NCI-H2227 treated with DMSO at 0.1 percent for 48 hours (cell line): ENCODE data around the gene GAL3ST3.

Source experiments
- DNase-seq: peaks from one replicate; lab custom pipeline; 2025; lab: John Stamatoyannopoulos, UW

GAL3ST3 gene

DNA sequence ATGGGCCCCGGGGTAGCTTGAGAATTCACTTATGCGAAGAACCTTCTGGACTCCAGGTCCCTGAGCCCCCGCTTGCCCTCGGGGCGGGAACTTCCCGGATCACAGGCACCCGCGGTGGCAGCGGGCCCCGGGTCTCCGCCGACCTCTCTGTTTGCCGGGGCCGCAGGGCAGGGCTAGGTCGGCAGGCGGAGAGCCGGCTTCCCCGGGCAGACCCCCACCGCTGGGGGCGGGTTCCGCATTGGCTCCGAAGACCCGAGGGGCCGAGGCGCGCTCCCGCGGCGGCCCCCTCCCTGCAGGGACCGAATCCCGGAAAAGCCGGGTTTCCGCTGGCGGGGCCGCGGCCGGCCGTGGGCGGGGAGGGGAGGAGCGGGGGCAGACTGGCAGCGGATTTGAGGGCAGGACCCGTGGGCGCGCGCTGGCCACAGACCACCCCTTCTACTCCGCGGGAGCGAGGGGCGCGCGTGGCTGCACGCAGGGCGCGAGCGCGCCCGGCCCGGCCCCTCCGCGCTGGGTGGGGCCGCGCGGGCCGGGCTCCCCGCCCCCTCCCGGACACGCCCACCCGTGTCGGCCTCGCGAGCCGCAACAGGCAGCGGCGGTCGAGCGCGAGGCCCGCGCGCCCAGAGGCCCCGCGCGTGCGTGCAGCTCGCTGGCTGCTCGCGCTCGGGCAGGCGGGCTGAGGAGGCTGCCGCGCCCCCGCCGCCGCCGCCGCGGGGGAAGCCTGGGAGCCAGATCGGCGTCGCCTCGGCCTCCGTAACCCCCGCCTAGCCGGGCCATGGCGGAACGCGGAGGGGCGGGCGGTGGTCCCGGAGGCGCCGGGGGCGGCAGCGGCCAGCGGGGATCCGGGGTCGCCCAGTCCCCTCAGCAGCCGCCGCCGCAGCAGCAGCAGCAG, 21.0 kb upstream of the GAL3ST3 start, which contains the start of gene PACS1:
Gene PACS1 (plus strand): TSS at position 558 of the 889 bp plus-strand sequence. CDS start 215 bp downstream, at position 773.
- DNase-seq, result peak; percentile 38

DNA sequence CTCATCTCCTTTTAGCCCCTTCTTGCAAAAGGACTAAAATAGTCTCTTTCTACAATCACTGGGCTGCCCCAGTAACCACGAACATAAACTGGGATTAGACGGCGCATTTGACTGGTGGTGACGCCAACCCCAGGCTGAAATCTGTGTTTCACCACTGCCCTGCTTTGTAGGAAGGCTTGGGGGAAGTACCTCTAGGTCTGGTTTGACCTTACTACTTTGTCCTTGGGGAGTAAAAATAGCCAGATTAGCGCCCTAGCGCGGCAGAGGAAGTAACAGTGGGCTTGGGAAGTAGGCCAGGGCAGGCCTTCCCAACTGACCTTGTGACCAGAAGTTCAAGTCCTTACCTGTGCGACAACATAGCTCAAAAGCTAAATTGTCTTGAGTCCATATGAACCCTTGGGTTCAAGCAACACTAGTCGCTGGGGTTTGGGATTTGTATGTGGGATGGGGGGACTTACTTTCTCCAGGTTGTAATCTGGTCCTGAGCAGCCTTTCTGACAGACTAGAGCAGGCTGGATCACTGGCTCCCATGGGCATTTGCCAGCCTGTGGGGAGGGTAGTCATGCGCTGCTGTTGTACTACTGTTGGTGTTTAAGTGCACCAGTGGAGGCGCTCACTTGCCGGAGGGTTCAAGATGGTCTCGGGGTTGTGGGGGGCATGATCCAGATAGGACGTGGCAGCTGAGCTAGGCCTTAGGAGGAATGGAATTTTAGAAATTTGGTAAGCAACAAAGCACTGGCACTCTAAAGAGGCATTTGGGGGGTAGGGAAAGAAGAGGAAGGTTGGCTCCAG, 20.2 kb upstream of the GAL3ST3 start:
- no peak for DNase-seq

DNA sequence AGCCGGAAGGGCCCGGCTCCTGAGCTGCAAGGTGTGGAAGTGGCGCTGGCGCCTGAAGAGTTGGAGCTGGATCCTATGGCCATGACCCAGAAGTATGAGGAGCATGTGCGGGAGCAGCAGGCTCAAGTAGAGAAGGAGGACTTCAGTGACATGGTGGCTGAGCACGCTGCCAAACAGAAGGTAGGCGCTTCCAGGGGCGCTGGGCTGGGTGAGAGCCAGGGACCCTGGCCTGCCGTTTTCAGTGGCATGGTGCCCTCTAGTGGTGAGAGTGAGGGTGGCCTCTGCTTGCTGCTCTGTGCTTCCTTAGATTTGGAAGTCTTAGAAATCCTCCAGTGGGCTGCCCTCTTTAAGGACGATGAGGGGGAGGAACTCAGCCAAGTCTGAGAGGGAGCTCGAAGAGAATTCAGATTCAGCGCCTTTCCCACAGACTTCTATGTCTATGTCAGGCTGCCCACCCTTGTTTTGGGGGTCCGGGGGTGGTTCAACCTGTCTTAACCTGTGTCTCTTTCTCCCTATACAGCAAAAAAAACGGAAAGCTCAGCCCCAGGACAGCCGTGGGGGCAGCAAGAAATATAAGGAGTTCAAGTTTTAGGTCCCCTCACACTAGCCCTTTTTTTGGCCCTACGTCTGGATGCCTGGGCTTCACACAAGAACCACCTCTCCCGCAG, 19.3 kb upstream of the GAL3ST3 start:
- peak; percentile 86 for DNase-seq

DNA sequence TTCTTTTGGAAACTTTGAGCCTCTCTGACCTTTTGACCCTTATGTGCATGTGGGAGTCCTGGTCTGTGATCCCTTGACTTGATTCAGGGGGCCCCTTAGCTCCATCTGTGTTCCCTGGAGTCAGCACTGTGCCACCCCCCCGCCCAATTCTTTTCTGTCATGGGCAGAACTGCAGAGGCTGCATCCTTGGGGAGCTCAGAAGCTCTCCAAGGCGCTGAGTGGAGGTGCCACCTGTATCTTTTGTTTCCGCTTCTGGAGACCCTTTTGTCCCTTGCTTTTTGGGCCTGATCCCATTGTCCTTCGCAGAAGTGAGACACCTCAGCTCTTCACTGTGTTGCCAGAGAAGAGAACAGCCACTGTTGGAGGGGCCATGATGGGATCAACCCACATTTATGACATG, 18.7 kb upstream of the GAL3ST3 start:
- DNase-seq, result no peak

DNA sequence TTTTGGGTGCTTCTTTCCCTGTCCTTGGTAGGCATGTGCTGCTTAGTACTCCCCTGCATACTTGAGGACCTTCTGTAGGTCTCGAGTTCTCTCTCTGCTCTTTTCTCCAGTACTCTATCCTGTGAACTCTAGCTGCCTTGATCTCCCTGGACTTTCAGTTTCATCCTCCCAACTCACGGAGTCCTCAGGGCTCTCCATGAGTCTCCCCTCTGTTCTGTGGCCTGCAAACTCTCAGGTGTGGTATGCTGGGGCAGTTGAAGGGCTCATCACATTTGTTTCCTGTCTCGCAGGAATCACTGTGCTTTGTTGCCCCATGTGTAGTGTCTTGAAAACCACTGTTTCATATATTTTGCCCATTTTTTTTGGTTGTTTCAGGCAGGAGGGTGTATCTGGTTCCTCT, 17.8 kb upstream of the GAL3ST3 start:
- DNase-seq, result no peak

DNA sequence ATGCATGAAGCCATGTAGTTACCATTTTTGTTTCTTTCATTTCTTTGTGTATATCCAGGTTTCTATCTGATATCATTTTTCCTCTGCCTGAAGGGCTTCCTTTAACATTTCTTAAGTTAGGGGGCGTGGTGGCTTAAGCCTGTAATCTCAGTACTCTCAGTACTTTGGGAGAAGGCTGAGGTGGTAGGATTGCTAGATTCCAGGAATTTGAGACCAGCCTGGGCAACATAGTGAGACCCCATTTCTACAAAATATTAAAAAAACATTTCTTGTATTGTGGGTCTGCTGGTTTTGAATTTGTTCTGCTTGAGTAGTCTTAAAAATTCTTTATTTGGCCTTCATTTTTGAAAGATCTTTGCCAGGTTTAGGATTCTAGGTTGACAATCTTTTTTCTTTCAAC, 15.6 kb upstream of the GAL3ST3 start:
- DNase-seq, result no peak

DNA sequence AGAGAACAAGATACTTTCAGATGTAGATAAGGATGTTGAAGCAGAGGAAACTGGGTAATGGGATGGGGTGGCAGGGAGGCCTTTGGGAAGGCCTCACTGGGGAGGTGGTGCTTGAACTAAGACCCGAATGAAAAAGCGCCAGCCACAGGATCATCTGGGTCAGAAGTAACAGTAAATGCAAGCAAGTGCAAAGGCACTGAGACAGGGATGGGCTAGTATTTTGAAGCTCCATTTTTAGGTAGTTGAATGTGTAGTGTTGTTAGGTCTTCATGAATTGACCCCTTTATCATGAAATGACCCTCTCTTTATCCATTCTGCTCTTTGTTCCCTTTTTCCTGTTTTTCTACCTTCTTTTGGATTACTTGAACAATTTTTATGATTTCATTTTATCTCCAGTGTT, 14.9 kb upstream of the GAL3ST3 start:
- no peak for DNase-seq

DNA sequence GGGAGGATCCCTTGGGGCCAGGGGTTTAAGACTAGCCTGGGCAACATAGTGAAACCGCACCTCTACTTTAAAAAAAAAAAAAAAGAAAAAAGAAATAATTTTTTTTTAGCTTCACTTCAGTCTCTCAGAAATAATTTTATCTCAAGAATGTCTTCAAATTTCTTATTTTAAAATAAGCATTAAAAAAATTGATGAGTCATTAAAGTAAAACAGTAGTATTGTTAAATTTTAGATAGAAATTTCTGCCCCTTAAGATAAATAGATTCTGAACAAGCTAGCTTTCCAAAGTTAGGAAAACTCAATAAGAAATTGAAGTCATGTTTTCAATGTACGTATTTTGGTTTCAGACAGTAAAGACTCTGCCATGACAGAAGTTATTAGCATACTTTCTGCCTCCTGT, 13.4 kb upstream of the GAL3ST3 start:
- DNase-seq, result no peak

DNA sequence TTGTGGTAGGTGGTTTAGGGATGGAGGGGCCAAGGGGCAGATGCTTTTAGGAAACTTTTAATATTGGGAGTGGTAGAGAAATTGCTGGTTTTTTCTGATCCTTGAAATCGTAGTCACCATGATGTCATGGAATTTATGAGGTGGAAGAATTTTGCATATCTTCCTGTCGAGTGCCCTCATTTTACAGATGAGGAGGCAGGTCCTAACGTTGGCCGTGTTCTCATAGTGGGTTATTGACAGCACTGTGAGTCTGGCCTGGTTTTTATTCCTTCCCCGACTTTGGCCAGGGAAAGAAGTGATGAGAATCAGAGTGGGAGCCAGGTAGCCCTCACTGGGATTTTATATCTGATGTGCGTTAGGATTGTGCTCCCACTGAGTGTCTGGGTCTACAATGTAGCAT, 12.3 kb upstream of the GAL3ST3 start:
- DNase-seq, result no peak

DNA sequence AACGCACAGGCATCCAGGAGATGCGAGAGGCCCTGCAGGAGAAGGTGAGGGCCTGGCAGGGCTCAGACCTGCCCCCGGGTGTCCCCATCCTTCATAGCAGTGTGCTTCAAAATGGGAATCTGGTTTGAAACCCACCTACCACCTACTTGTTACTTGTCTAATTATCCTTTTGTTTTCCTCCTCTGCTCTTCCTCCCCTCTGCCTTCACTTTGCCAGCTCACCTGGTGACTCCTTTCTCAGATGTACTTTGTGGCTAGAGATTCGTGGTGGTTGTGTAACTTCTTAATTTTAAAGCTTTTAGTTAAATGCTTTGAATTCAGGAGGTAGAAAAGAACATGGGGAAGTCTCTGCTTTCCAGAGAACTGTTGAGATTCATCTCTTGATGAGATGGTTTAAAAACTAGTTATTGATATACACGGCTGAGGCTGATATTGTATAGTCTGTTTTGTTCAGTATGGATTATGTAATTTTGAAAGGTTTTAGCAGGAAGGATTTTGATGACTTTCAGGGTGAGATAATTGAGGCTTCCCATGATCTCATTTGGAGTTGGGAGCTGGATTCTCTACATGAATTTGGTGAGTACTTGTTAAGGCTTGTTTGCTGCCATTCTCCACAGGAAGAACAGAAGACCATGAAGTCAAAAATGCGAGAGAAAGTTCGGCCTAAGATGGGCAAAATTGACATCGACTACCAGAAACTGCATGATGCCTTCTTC, 11.2 kb upstream of the GAL3ST3 start:
- no peak for DNase-seq

DNA sequence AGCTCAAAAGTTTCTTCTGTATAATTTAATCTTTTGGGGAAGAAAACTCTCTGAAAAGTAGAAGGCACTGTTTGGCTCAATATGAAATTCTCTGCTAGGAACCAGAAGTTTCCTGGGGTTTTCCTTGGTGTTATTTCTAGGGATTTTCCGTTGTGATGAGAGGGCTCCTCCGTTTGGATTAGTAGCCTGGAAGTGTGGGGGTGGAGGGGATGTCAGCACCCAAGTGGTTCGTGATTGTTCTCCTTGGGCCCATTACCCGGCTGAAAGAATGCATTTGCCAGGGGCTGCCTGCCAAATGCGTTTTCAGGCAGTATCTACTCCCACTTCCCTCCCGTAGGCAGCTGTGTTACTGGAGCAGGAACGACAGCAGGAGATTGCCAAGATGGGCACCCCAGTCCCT, 7.5 kb upstream of the GAL3ST3 start:
- no peak for DNase-seq

DNA sequence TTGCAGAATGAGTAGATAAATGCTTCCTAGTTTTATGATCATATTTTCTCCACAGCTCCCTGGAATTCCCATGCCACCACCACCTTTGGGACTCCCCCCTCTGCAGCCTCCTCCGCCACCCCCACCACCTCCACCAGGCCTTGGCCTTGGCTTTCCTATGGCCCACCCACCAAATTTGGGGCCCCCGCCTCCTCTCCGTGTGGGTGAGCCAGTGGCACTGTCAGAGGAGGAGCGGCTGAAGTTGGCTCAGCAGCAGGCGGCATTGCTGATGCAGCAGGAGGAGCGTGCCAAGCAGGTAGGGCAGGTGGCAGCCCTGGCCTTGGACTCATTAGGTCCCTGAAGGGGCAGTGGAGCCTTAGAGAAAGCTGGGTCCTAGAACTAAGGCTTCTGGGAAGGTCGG, 6.1 kb upstream of the GAL3ST3 start:
- DNase-seq, result no peak

DNA sequence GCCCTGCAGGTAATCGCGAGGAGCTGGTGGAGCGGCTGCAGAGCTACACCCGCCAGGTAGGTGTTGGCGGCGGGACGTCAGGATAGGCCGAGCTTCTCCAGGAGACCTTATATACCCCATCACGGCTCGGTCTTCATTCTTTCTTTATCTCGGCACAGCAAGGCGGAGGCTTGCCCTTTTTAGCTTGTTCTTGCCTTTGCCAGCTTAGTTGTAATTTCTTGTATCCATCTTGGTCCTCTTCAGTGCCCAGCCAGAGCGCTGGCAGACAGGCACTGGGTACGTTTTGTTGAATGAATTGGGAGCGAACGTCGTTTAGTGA, 3.7 kb upstream of the GAL3ST3 start:
- no peak for DNase-seq

DNA sequence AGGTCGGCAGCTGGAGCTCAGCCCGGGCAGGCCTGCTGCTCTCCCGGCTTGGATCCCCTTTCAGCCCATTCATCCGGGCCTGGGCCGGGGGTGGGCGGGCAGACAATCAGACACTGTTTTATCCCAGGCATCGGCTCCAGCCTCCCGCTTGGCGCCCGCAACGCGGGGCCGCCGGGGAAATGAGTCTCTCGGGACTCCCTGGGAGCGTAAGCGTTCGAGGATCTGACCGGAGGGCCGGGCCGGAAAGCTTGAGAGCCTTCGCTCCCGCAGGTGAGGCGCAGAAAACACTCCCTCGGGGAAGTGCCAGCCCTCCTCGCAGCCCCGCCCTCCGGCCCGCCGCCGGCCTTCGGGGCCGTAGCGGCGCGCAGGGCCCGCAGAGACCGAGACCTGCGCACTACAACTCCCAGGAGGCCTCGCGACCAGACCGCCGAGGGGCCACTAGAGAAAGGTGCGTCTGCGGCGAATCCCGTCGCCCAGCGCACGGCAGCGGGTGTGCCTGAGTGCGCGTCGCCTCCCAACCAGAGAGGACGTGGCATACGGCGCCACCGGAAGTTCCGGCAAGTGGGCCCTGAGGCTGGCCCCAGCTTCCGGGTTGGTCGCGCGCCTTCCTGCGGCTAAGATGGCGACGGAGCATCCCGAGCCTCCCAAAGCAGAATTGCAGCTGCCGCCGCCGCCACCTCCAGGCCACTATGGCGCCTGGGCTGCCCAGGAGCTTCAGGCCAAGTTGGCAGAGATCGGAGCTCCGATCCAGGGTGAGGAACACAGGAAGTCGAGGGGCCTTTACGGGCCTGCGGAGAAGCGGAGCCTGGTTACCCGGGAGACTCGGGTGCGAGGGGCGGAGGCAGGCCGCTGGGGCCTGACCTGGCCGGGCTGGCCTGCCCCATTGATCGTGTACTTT, 3.1 kb upstream of the GAL3ST3 start, which contains the start of gene SF3B2:
Gene SF3B2 (plus strand): TSS at position 599 of the 898 bp plus-strand sequence. CDS start 21 bp downstream, at position 620.
- DNase-seq, result peak; percentile 98

DNA sequence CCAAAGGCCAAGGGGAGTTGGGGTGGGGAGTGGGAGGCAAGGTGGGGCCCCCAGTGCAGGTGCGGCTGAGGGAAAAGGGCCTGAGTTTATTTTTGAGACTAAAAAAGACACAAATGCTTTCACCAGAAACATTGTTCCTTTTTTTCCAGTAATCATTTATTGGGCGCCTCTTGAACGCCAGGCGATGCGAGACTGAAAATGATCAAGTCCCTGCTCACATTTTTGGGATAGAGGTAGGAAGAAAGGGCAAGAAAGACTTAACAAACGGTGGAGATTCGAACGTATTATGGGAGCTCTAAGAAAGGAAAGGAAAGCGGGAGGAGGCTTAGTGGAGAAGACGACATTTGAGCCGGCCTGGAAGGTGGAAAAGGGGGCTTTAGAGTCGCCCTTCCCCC, 2.4 kb upstream of the GAL3ST3 start:
- no peak for DNase-seq

DNA sequence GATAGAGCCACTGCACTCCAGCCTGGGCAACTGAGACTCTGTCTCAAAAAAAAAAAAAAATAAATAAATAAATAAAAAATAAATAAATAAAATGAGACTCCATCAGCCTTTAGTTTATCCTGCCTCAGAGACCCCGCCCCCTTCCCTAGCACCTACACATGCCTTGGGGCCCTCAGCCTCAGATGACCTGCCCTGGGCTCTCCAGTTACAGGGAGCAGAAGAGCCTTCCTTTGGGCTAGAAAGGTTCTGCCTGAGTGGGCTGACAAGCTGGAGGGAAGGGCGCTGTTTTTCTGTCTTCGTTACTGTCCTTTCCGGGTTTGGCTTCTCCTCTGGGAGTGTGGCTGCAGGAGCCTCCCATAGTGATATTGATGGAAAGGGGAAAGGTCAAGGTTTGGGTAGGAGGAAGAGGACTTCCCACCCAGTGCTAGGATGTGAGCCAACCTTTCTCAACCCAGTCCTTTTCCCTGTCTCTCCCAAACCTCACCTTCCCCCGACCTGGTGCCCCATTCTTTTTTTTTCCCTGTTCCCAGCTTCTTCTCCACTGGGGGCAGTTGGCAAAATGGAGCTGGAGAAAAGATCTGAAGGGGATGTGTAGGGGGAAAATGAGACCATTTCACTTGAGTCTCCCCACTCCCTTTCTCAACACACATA, 1.7 kb upstream of the GAL3ST3 start:
- DNase-seq, result no peak

DNA sequence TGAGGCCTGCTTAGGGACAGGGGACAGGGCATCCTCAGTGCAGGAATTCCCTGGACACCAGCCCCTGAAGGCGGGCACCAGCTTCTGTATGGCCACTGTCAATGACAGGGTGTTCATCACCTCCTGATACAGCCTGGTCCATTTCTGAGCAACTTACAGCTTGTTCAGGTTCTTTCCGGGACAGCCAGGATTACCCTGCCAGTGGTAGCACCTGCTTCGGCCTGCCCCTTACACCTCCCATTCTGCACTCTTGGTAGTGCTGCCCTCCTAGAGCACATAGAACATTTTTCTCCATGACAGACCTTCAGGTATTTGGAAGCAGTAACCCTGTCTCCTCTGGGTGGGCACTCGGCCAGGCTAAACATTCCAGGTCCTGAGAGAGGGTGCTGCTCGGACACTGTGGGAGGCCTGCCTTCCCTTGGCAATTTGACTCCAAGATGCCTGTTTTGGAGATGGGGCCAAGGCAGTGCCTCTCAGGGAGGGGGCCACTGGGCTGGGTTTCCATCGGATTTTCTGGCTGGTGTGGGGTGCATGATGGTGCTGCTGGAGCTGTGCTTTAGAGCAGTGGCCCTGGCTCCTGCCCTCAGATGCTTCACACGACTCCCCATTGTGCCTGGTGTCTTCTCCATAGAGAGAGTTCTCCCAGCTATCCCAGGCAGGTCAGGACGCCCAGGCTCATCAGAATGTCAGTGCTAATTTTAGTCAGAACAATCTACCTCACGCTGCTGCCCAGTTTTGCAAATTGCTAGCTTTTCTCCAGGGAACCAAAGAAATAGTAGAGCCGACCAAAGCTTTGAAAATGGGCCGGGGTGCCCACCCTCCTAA, 1.2 kb downstream of the GAL3ST3 start:
- DNase-seq, result no peak

DNA sequence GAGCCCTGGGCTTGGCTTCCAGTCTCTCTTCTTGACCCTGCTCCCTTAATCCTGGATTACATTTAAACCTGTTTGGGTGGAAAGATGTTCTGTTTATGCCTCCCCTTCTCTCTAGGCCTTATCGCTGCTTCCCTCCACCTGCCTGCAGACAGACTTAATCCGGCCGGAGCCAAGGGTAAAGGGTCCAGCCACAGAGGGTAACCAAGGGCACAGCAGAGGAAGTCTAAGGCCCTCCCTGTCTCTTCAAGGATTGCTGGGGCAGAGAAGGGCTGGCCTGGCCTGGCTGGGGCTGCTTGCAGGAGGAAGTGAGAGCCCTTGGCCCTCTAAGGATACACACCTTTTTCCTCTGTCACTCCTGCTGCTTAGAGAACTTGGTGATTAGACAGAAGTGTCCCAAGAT, 2.1 kb downstream of the GAL3ST3 start:
- DNase-seq, result no peak

DNA sequence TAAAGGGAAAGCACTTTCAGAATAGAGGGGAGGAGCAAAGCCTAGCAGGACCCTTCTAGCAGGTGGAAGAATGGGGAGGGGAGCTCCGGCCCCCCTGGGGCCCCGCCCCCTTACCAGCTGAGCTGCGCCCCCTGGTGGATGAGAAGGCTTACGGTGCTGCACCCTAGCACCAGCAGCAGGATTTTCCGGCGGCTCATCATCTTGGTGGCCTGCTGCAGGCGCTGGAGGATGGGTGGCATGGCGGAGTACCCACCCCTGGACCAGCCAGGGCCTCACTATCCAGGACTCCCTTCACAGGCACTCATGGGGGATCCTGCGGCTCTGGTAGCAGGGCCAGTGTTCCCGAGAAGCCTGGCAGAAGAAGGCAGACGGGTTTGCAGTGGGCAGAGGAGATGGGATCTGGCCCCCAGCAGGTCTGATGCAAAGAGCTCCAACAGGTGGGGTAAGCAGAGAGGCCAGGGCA, 3.8 kb downstream of the GAL3ST3 start:
- DNase-seq, result peak; percentile 9
